ENCODE data around the gene P2RY2.
A peak's percentile ranks its signal among the peaks of the same experiment; 100 is the strongest.
"Not testable (repeated sequence)": the region's sequence is repeated elsewhere in the genome, so short reads cannot be mapped to it uniquely, and the experiment has no call there.

P2RY2 gene

DNA sequence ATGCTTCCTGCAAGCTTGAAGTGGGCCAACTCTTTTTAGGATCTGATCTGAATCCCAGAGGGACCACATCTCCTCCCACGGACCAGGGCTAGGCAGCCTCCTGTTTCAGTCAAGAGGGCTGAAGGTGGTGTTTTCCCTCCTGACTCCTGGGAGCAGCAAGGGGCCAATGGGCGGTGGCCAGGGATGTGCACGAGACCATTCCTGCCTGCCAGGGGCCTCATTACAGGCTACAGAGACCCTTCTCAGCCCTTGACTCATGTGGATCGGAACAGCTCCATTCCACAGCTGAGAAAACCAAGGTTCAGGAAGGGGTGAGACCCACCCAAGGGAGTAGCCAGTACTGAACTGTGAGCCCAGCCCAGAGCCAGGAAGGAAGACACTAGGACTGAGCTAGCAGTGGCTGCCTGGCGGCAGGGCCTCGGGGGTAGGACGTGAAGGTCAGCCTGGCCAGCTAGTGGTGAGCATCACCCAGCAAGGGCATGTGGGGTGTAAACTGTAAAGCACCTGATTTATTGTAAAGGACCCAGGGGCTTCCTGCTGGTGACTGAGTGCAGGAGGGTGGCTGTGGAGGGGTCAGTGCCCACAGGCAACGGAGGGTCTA, 50.7 kb downstream of the P2RY2 start:
- peaks cover 24% of the 10 kb centered on the region; the same call in 1 of the 2 replicates for H3K27me3 ChIP-seq (ENCODE audit: insufficient read depth, low read length)
- no peaks in the 10 kb centered on the region for H3K36me3 ChIP-seq (ENCODE audit: insufficient read depth, low read length)
- no peak overlapping the region for H3K27ac ChIP-seq (ENCODE audit: low read depth, low read length)
- H3K4me3 ChIP-seq (ENCODE audit: low read depth, low read length): no peak overlapping the region
- no peaks in the 10 kb centered on the region for H3K79me2 ChIP-seq (ENCODE audit: control insufficient read depth, insufficient read depth, low read length, unreplicated experiment)
- H2AFZ ChIP-seq (ENCODE audit: low read length, unreplicated experiment): no peak overlapping the region
- H3K4me1 ChIP-seq (ENCODE audit: control insufficient read depth, insufficient read depth, low read length, unreplicated experiment): peaks cover 4% of the 10 kb centered on the region

DNA sequence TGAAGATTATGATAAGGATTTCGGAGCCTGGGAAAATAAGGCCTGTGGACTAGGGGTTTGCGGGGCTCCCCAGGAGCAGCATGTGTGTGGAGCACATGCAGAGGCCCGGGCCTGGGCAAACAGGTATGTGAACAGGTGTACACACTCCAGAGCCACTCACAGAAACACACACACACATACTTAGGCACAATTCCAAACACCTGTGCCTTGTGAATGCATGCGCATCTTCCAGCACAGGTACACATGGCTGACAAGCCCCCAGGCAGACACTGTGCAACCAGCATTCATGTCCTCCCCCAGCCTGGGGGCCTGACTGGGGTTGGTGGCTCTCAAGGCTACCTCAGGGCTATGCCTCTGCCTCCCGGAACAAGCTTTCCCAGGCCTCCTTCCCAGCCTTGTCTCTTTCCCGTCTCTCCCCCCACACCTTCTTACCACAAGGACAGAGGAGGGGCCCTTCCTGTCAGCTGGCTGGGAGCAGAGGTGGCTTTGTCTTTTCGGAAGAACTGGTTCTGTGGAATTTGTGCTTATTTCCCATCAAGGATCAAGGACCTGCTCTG, 51.5 kb downstream of the P2RY2 start:
- Histone ChIP-seq H2AFZ (ENCODE audit: low read length, unreplicated experiment) (no peak overlapping the region), H3K36me3 (ENCODE audit: insufficient read depth, low read length) (no peaks in the 10 kb centered on the region), H3K4me1 (ENCODE audit: control insufficient read depth, insufficient read depth, low read length, unreplicated experiment) (peaks cover 4% of the 10 kb centered on the region), H3K79me2 (ENCODE audit: control insufficient read depth, insufficient read depth, low read length, unreplicated experiment) (no peaks in the 10 kb centered on the region), H3K27ac (ENCODE audit: low read depth, low read length) (no peak overlapping the region), H3K4me3 (ENCODE audit: low read depth, low read length) (no peak overlapping the region), H3K27me3 (ENCODE audit: insufficient read depth, low read length) (peaks cover 22% of the 10 kb centered on the region; the same call in 1 of the 2 replicates)

DNA sequence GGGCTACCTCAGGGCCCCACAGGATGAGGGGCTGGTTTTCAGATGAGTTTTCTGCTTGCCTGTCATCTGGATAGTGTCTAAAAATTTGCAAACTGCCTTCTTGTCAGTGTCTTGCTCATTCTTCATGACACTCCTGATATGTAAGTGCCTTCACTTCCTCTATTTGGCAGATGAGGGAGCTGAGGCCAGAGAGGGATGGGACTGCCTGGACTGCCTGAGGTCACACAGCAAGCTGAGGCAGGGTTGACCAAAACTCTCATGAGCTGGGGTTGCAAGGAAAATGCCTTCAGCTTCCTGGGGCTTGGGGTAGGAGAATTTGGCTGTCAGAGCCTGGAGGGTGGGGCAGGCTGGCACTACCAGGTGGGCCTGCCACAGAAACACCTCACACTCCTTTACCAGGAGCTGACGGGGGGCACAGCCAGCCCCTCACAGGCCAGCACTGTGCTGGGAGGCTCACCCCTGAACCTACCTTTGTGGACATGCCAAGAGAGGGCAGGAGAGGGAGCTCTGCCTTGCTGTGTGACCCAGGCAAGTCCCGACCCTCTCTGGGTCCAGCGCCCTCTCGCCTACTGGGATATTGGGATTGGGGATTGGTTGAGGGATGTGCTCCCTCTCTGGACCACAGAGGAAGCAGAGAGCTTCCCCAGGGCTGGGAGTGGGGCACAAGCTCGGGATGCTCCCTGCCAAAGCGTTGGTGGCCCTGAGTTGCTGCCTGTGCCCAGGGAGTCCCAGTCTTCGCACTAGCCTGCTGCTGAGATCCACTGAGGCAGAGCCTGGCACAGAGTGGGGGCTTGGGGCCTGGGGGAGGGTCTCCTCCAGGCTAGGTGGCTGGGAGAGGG, 52.2 kb downstream of the P2RY2 start:
- Histone ChIP-seq H3K4me1 (ENCODE audit: control insufficient read depth, insufficient read depth, low read length, unreplicated experiment) (peaks cover 4% of the 10 kb centered on the region), H3K27ac (ENCODE audit: low read depth, low read length) (no peak overlapping the region)

DNA sequence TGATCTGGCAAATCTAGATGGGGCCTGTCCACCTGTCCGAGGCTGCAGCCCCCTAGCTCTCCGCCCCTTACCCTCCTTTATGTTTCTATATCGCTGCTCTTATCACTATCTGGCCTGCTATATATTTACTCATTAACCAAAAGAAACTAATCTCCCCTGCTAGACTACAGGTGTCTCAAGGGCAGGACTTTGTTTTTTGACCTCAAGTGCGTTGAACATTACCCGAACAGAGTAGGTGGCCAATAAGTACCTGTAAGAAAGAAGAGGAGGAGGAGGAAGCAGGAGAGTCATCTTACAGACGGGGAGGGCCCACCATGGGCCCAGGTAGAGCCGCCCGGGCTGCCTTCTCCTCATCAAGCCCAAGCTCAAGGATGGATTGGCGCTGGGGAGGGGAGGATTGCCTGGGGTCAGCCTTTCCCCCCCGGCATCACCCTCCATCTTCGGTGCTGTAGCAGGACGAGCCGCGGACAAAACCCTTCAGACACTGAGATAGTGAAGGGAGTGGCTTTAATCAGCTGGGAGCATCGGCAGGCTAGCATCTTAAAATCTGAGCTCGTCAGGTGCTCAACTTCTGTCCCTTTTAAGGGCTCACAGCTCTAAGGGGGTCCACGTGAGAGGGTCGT, 52.9 kb downstream of the P2RY2 start:
- no peak overlapping the region for H3K27ac ChIP-seq (ENCODE audit: low read depth, low read length)
- peaks cover 4% of the 10 kb centered on the region for H3K4me1 ChIP-seq (ENCODE audit: control insufficient read depth, insufficient read depth, low read length, unreplicated experiment)

More for the DNA sequence above, 52.2 kb downstream of the P2RY2 start:
- H3K36me3 ChIP-seq (ENCODE audit: insufficient read depth, low read length): no peaks in the 10 kb centered on the region
- no peak overlapping the region for H3K4me3 ChIP-seq (ENCODE audit: low read depth, low read length)
- no peak overlapping the region for H2AFZ ChIP-seq (ENCODE audit: low read length, unreplicated experiment)
- H3K79me2 ChIP-seq (ENCODE audit: control insufficient read depth, insufficient read depth, low read length, unreplicated experiment): no peaks in the 10 kb centered on the region
- H3K27me3 ChIP-seq (ENCODE audit: insufficient read depth, low read length): 0 out of 2 replicates have a peak, but pooled peaks cover 18% of the 10 kb centered on the region

DNA sequence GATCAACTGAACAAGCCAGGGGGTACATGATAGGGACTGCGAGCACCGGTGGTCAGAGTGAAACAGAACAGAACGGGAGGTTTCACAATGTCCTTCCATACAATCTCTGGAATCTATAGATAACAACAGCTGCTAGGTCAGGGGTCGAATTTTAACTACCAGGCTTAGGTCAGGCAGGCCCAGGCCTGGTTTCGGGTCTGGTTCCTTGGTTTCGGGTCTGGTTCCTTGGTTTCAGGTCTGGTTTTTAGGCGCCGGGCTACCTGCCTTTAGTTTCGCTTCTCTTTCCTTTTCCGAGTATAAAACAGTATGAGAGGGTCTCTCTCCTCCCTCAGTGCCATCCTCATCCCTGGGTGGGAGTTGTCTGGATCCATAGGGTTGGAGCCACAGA, 53.4 kb downstream of the P2RY2 start:
- H3K4me3 ChIP-seq (ENCODE audit: low read depth, low read length); H3K27me3 ChIP-seq (ENCODE audit: insufficient read depth, low read length); H3K79me2 ChIP-seq (ENCODE audit: control insufficient read depth, insufficient read depth, low read length, unreplicated experiment); H3K27ac ChIP-seq (ENCODE audit: low read depth, low read length); H2AFZ ChIP-seq (ENCODE audit: low read length, unreplicated experiment); H3K4me1 ChIP-seq (ENCODE audit: control insufficient read depth, insufficient read depth, low read length, unreplicated experiment); H3K36me3 ChIP-seq (ENCODE audit: insufficient read depth, low read length): not testable (repeated sequence)

More for the DNA sequence above, 52.9 kb downstream of the P2RY2 start:
- Histone ChIP-seq H3K36me3 (ENCODE audit: insufficient read depth, low read length) (no peaks in the 10 kb centered on the region), H3K79me2 (ENCODE audit: control insufficient read depth, insufficient read depth, low read length, unreplicated experiment) (no peaks in the 10 kb centered on the region), H3K4me3 (ENCODE audit: low read depth, low read length) (no peak overlapping the region), H2AFZ (ENCODE audit: low read length, unreplicated experiment) (no peak overlapping the region), H3K27me3 (ENCODE audit: insufficient read depth, low read length) (0 out of 2 replicates have a peak, but pooled peaks cover 13% of the 10 kb centered on the region)

DNA sequence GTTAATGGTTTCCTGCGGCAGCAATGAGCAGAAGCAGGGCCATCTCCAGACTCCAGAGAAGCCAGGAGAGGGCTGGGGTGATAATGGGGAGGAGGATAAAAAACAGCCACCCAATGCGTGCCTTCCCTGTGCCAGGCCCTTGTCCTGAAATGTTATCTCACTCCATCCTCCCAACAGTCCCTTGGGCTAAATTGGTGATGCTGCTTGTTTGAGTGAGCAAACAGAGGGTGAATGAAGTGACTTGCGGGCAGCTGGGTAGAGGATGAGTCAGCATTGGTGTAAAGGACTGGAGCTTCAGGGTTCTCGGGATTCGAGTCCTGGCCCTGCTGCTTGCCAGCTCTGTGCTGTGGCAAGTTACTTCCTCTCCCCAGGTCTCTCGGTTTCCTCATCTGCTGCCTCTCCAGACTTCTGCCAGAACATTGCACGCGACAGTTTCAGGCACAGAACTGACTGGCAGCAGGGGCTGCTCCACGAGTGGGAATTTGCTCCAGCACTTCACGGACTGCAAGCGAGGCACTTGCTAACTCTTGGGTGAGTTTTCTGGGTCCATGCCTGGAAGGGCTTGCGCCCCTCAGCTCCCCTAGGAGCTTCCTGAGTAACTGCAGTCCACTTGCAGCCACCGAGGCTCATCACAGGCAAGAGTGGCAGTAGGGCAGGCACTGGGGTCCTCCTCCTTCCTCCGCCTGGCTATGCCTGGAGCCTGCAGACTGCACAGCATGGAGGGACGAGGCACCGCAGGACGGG, 54.0 kb downstream of the P2RY2 start, which contains the start of gene P2RY6:
Gene P2RY6, plus strand, starts transcription at position 403 of the 744 bp plus-strand sequence. CDS start 24,181 bp downstream, outside the sequence.
- H2AFZ ChIP-seq (ENCODE audit: low read length, unreplicated experiment): peak within 1 kb of the TSS; percentile 10
- 0 out of 2 replicates have a peak, but pooled peaks cover 7% of the 10 kb centered on the region for H3K27me3 ChIP-seq (ENCODE audit: insufficient read depth, low read length)
- no peaks in the 10 kb centered on the region for H3K79me2 ChIP-seq (ENCODE audit: control insufficient read depth, insufficient read depth, low read length, unreplicated experiment)
- H3K4me1 ChIP-seq (ENCODE audit: control insufficient read depth, insufficient read depth, low read length, unreplicated experiment): peaks cover 4% of the 10 kb centered on the region
- no peak within 1 kb of the TSS for H3K27ac ChIP-seq (ENCODE audit: low read depth, low read length)
- H3K4me3 ChIP-seq (ENCODE audit: low read depth, low read length): no peak within 1 kb of the TSS
- no peaks in the 10 kb centered on the region for H3K36me3 ChIP-seq (ENCODE audit: insufficient read depth, low read length)

DNA sequence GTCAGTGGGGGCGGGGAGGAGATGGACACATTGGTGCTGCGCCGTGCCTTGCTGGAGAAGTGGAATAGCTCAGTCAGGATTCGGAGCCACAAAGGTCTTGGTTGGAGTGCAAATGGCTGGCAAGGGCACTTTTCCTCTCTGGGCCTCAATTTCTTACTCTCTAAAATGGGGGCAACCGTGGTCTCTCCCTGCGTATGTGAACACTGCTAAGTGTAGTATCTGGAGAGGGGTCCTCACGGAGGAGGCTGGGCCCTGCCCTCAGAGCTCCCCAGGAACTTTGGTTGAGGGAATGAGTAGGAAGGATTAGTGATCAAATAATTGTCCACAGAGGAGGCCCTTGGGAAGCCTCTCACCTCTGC, 54.6 kb downstream of the P2RY2 start:
- no peak overlapping the region for H3K27ac ChIP-seq (ENCODE audit: low read depth, low read length)
- no peak overlapping the region for H3K4me3 ChIP-seq (ENCODE audit: low read depth, low read length)
- peaks cover 4% of the 10 kb centered on the region for H3K4me1 ChIP-seq (ENCODE audit: control insufficient read depth, insufficient read depth, low read length, unreplicated experiment)
- H2AFZ ChIP-seq (ENCODE audit: low read length, unreplicated experiment): no peak overlapping the region
- 0 out of 2 replicates have a peak, but pooled peaks cover 3% of the 10 kb centered on the region for H3K27me3 ChIP-seq (ENCODE audit: insufficient read depth, low read length)
- no peaks in the 10 kb centered on the region for H3K36me3 ChIP-seq (ENCODE audit: insufficient read depth, low read length)
- H3K79me2 ChIP-seq (ENCODE audit: control insufficient read depth, insufficient read depth, low read length, unreplicated experiment): no peaks in the 10 kb centered on the region

DNA sequence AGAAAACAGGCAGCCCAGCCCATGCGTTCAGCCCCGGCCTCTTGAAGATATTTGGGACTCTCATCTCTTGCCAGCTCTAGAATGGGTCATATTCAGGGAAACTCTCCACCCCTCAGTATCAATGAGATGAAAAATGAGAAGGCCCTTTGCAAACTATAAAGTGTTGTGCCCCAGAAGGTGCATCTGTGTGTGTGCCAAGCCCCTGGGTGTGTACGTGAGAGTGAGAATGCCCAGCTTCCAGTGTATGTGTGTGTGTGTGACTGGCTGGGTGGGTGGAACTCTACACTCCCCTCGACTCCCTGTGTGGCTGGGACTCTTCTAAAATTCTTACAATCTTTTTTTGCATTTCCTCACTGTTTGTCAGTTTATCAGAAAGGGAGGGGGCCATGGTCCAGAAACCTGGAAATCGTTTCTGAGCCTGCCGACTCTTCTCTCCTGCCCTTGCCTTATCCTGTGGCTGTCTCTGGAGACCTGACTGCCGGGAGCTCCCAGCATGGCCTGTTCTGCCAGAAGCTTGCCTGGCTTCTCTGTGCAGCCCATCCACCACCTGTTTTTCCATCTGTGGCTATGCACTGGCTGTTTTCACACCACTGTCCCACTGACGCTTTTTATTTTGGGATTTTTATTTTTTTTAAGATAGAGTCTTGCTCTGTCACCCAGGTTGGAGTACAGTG, 55.3 kb downstream of the P2RY2 start:
- H3K4me1 ChIP-seq (ENCODE audit: control insufficient read depth, insufficient read depth, low read length, unreplicated experiment): peaks cover 4% of the 10 kb centered on the region
- H2AFZ ChIP-seq (ENCODE audit: low read length, unreplicated experiment): no peak overlapping the region
- H3K27me3 ChIP-seq (ENCODE audit: insufficient read depth, low read length): no peaks in the 10 kb centered on the region
- no peak overlapping the region for H3K4me3 ChIP-seq (ENCODE audit: low read depth, low read length)
- no peaks in the 10 kb centered on the region for H3K79me2 ChIP-seq (ENCODE audit: control insufficient read depth, insufficient read depth, low read length, unreplicated experiment)
- no peaks in the 10 kb centered on the region for H3K36me3 ChIP-seq (ENCODE audit: insufficient read depth, low read length)
- H3K27ac ChIP-seq (ENCODE audit: low read depth, low read length): no peak overlapping the region

DNA sequence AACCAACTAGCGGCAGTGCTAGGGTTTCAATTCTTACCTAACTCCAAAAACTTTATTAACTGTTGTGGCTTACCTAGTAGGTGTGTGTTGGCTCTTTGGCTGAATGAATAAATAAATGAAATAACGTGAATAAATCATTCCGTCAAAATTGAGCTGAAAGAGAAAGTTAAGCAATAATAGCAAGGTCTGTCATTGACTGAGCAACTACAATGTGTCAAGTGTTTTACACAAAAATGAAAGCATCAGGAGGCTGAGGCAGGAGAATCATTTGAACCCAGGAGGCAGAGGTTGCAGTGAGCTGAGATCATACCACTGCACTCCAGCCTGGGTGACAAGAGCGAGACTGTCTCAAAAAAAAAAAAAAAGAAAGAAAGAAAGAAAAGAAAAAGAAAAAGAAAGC, 56.1 kb downstream of the P2RY2 start:
- H3K27ac ChIP-seq (ENCODE audit: low read depth, low read length); H3K36me3 ChIP-seq (ENCODE audit: insufficient read depth, low read length); H3K79me2 ChIP-seq (ENCODE audit: control insufficient read depth, insufficient read depth, low read length, unreplicated experiment); H3K4me3 ChIP-seq (ENCODE audit: low read depth, low read length); H2AFZ ChIP-seq (ENCODE audit: low read length, unreplicated experiment); H3K27me3 ChIP-seq (ENCODE audit: insufficient read depth, low read length); H3K4me1 ChIP-seq (ENCODE audit: control insufficient read depth, insufficient read depth, low read length, unreplicated experiment): not testable (repeated sequence)

Measured in ACC112 (cell line).